Measurements from ENCODE around the gene SLC25A25. TPM values are rescaled to one million over a fixed set of nuclear protein-coding genes. Genes with fewer than 3 reads are reported as not detected.
A peak's percentile ranks its signal among the peaks of the same experiment; 100 is the strongest.

Gene SLC25A25
- total and polyA plus RNA-seq, 9 of the 15 experiments (the other 6 are each of a cell fraction or from before 2014, with no cell fraction given), result 0.07 to 35.9 (median 23.2) TPM

DNA sequence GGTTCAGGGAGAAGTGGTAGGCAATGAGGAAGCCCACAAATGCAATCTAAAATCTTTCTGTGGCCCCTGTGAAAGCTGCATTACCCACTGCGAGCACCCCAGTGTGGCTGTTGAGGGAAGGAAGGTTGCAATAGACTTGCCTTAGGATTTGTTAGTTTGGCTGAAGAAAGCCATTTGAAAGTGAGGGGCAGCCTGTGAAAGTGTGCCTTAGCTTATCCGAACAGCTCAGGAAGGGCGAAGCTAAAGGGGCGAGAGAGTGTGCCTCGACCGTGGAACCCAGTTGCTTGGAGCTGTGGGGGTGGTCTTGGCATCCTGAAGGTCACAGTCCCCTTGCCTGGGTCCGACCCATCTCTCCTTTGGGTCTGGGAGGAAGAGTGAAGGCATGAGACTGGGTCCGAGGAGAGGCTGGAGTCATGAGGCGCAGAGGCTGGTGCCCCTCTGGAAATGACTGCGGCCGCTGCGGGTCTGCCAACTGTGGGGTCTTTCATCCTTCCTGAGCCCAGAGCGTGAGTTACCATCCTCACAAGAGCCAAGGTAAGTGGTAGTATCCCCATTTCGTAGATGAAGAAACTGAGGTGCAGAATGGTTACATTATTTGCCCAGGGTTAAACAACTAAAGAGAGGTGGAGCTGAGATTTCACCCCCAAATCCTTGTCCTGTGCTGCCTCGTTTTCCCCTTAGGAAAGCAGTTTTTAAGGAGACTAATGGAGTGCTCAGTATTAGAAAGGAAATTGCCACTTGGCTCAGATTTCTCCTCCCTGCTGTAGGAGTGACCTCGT lies 24.4 kb downstream of the SLC25A25 start (continued):
- TF ChIP-seq CTCFL (IDR thresholded peaks at IDR 0.05; ENCODE audit: borderline replicate concordance, insufficient read depth, low read depth, low read length, poor library complexity, severe bottlenecking) (no peak), CAMTA2 (CRISPR knock-in tag; conservative IDR thresholded peaks at IDR 0.05) (no peak), KAT2B (IDR thresholded peaks at IDR 0.05; ENCODE audit: low read depth, low read length) (no peak), POLR2G (IDR thresholded peaks at IDR 0.05; ENCODE audit: low read depth, low read length) (0 out of 2 replicates have a peak, but pooled peaks have one; percentile 20)
- TF ChIP-seq, protein P1, sequence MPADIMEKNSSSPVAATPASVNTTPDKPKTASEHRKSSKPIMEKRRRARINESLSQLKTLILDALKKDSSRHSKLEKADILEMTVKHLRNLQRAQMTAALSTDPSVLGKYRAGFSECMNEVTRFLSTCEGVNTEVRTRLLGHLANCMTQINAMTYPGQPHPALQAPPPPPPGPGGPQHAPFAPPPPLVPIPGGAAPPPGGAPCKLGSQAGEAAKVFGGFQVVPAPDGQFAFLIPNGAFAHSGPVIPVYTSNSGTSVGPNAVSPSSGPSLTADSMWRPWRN (IDR thresholded peaks at IDR 0.05; ENCODE audit: low read depth), result no peak

DNA sequence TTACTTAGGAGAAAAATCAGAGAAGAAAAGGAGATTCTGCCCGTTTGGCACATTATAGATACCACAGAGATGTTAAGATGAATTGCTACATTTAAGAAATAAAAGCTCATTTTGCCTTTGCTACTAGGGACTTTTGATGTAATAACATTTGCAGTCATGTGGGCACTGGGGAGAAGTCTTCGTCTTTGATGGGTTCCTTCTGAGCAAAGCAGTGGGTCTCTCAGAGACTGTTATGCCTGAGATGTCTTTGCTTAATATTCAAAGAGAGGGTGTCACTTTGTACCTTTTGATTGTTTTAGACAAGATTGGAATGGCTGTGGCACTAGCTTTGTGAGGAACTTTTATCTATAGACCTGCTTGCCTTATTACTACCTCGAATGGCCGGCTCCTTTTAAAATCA lies 25.0 kb downstream of the SLC25A25 start:
- no peak for ATAC-seq
- no peak for FAIRE-seq
- H3K27me3 ChIP-seq (ENCODE audit: control insufficient read depth in 2 of 2, insufficient read depth in 2 of 2, low read length in 2 of 2), result no peaks in the 10 kb centered on the region
- H4K20me1 ChIP-seq (replicated peaks; ENCODE audit: control insufficient read depth, insufficient read depth, low read length), result no peaks in the 10 kb centered on the region
- ChIA-PET POLR2A (interaction anchor here (0.7 to 5.6 kb wide), 6 partner anchors 8 to 180 kb away, joined by 3 to 82 read pairs (median 6); partner anchors contain the start of genes NAIF1 and SLC25A25), CTCF (ENCODE audit: low intra/inter-chr PET ratio) (no interaction called here)
- H3K4me2 ChIP-seq (ENCODE audit: insufficient read depth, low read length), result peak overlapping the region; percentile 78
- H3K9me1 ChIP-seq (ENCODE audit: control insufficient read depth, insufficient read depth, low read length), result no peaks in the 10 kb centered on the region
- no peak for DNase-seq (ENCODE audit: extremely low read depth in 1 of 4, low spot score in 3 of 4)
- in situ Hi-C loops (cut with MboI) (no loop called here), intact Hi-C loops (cut with micrococcal nuclease) (no loop called here)
- H3K79me2 ChIP-seq (ENCODE audit: control insufficient read depth, insufficient read depth, low read length), result peaks cover 92% of the 10 kb centered on the region
- BruUV-seq (replicated peaks), result no TSS peak
- no peaks in the 10 kb centered on the region for H3K9me3 ChIP-seq (replicated peaks; ENCODE audit: control insufficient read depth, insufficient read depth, low read depth, low read length)
- peak overlapping the region; percentile 89 for H3K27ac ChIP-seq (ENCODE audit: extremely low read depth, low read depth, low read length)
- H3K4me3 ChIP-seq, result peak overlapping the region; percentile 12; the same call in 1 of the 2 replicates
- no peak overlapping the region for H2AFZ ChIP-seq (ENCODE audit: low read depth, low read length)
- H3K4me1 ChIP-seq (replicated peaks in 1 of 2; ENCODE audit: control insufficient read depth in 2 of 2, insufficient read depth in 2 of 2, low read length in 2 of 2), result peaks cover 73 to 84% of the 10 kb centered on the region in 2 experiments
- peak overlapping the region; percentile 65 to 86; a peak in 3 of 4 replicates for H3K9ac ChIP-seq (ENCODE audit: insufficient read depth in 1 of 2, low read depth in 2 of 2, low read length in 2 of 2)
- H3K36me3 ChIP-seq (ENCODE audit: control insufficient read depth, insufficient read depth, low read length), result peaks cover 74% of the 10 kb centered on the region
- WGBS (ENCODE audit: insufficient coverage, low coverage, missing lambda C conversion rate), result 8% methylated on average over 4 of the region's 4 CpGs
- TF ChIP-seq ZC3H8 (IDR thresholded peaks at IDR 0.05) (no peak), YBX1 (IDR thresholded peaks at IDR 0.05) (no peak), KDM1A (IDR thresholded peaks at IDR 0.05) (no peak), ZHX1 (conservative IDR thresholded peaks at IDR 0.05; ENCODE audit: low read length) (no peak), ZNF41 (CRISPR knock-in tag; conservative IDR thresholded peaks at IDR 0.05) (no peak), SOX6 (IDR thresholded peaks at IDR 0.05) (no peak), STAG1 (CRISPR knock-in tag; IDR thresholded peaks at IDR 0.05; ENCODE audit: borderline replicate concordance) (no peak)
- TF ChIP-seq, protein P2, sequence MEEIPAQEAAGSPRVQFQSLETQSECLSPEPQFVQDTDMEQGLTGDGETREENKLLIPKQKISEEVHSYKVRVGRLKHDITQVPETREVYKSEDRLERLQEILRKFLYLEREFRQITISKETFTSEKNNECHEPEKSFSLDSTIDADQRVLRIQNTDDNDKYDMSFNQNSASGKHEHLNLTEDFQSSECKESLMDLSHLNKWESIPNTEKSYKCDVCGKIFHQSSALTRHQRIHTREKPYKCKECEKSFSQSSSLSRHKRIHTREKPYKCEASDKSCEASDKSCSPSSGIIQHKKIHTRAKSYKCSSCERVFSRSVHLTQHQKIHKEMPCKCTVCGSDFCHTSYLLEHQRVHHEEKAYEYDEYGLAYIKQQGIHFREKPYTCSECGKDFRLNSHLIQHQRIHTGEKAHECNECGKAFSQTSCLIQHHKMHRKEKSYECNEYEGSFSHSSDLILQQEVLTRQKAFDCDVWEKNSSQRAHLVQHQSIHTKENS (CRISPR knock-in tag; IDR thresholded peaks at IDR 0.05), result no peak
